Middle frontal gyrus (tissue), 1 donor: ENCODE measurements around the gene TM9SF1.
A peak's percentile ranks its signal among the peaks of the same experiment; 100 is the strongest.

Experiments used
- DNase-seq: peaks from one replicate; pipeline ENCODE4 v3.0.0-alpha.2; 2015; ENCODE audit warnings: low spot score; ENCODE audit errors: extremely low spot score

The TM9SF1 gene

DNA sequence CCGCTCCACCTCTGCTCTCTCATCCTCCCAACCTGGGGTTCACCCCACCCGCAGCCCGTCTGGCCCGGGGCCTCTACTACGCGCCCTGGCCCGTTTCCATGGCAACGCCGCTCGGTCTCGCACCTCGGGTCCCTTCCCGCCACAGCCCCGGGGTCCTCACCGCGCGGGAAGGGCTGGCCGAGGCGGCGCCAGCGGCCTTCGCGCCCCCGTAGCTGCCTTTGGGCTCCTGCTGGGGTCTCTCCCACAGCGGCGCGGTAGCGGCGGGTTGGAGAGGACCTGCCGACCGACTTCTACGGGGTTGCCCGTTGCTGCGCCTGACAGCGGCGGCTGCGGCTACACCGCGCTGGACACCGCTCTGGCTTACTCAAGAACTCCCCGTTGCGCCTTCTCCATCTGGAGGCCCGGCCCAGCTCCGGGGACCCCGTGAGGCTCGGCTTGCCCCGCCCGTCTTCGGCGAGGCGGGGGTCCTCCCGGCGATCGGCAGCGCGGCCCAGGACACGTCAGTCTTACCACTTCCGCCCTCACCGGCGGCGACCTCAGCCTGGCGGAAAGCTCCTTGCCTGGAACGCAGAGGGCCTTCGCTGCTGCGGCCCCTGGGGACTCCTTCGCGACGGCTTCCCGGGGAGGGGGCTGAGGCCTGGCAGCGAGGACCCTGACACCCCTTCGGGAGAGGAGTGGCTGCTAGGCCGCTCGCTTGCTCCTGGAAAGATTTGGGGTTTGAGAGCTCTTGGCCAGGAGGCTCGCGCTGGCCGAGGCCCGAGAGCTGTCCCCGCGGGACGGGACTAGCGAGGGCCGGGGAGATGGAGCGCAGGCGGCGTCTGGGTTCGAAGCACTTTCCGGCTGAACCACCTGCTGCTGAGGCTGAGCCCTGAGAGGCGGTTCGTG, at the start of gene TM9SF1:
Gene TM9SF1, minus strand, starts transcription at position 256 of the 885 bp plus-strand sequence. CDS start 422 bp downstream, outside the sequence.
- DNase-seq: peak; percentile 58

- DNase-seq: no peak
Observed at GRCh38 chr14:24243336-24243836, 48.1 kb upstream of the TM9SF1 start.

DNA sequence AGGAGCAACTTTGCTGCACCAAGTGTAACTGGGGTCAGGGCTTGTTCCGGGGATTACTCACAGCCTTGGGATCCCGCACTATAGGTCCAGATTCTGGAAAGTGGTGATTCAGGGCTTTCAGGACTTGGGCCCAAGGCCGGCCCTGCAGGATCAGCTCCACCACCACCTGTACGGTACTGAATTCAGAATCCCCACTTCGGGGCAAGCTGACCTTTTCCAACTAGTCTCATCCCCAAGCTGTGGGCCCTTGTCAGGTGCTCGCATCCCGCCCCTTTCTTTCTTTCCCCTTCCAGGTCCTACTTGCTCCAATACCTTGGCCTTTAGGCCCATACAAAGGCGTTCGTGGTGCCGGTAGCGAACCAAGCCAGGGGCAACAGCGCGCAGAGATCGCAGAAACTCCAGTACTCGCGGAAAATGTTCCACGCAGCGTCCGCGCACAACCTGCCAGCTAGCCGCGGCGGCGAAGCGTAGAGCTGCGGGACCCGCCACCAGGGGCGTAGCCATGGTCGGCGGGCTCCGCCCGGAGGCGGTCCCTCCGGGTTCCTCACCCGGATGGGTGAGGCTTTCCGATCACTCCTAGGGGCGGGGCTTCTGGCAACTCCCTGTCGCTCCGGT, 46.7 kb upstream of the TM9SF1 start:
- peak; percentile 84 for DNase-seq

- no peak for DNase-seq
Observed at GRCh38 chr14:24240110-24240918, 45.1 kb upstream of the TM9SF1 start.

DNA sequence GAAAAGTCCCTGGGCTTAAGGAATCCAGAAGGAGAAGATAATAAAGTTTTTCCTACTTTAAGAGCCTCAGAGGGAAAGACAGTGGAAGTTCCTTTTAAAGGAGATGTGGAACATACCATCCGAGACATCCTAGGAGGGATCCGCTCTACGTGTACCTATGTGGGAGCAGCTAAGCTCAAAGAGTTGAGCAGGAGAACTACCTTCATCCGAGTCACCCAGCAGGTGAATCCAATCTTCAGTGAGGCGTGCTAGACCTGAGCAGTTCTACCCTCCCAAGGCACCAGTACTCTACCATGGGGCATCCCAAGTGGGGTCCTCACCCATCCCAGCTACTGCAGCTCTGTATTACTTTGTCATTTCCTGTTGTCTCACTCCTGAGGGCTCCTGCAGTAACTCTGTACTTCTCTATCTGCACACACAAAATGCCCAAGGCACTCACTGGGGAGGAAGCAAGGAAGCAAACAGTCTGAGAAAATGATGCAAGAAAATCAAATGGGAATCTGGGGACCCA, 43.3 kb upstream of the TM9SF1 start:
- DNase-seq: no peak

DNA sequence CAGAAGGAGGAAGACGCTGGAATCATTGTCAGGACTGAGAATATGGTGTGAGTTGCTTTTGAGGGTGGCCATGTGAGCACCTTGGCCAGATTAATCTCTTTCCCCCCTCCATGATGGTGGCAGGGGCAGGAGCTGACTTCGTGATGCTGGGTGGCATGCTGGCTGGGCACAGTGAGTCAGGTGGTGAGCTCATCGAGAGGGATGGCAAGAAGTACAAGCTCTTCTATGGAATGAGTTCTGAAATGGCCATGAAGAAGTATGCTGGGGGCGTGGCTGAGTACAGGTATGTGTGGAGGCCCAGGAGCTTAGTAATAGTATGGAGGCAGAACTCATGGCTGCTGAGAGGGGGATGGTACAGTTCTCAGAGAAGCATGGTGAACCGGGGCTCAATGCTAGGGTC, 42.9 kb upstream of the TM9SF1 start:
- no peak for DNase-seq

DNA sequence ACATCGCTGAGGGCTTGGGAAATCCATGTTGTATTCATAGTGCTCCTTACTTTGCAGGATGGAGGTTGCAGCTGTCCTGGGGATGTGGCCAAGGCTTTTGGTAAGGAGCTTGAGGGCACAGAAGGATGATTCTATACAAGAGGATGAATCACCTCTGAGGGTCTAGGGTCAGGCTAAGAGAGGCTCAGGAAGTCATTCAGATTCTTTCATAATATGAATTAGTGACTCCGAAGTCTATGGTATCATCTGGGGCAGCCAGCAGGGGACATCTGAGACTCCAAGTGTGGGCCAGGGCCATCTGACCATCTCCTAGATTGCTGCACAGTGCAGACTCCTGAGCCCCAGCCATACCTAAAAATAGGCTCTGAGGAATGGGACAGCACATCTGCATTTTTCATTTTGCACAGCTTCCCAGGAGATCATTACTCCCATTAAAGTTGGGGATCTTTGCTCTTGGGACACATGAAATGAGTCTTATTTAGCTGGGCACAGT, 42.3 kb upstream of the TM9SF1 start:
- no peak for DNase-seq

DNA sequence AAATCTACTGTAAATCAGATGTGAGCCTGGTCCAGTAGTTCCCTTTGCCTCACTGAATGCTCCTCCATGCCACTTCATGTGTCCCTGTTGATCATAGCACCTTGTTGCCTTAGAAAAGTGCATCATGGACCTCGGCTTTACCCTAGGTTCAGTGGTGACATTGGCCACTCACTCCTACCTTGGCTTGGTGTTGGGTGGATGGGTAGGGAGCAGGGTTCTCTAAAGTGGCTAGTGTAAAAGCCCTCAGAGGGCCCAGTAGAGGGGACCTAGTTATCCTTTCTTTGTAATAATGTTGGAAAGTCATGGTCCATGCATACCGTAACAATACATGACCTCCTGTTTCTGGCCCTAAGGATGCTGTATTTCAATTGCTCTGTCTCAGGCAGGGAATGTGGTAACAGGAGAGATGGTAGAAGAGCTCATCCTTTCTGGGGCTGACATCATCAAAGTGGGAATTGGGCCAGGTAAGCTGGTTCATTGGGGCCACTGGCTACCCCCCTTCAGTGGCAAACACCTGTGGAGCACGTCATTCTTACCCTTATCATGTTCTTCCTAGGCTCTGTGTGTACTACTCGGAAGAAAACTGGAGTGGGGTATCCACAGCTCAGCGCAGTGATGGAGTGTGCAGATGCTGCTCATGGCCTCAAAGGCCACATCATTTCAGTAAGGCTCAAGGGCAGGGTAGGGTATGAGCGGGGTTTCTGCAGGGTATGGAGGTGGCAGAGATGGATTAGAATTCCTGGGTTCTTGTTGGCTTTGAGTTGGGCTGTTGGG, 41.6 kb upstream of the TM9SF1 start:
- no peak for DNase-seq

- DNase-seq: no peak
Observed at GRCh38 chr14:24235804-24236688, 40.8 kb upstream of the TM9SF1 start.

DNA sequence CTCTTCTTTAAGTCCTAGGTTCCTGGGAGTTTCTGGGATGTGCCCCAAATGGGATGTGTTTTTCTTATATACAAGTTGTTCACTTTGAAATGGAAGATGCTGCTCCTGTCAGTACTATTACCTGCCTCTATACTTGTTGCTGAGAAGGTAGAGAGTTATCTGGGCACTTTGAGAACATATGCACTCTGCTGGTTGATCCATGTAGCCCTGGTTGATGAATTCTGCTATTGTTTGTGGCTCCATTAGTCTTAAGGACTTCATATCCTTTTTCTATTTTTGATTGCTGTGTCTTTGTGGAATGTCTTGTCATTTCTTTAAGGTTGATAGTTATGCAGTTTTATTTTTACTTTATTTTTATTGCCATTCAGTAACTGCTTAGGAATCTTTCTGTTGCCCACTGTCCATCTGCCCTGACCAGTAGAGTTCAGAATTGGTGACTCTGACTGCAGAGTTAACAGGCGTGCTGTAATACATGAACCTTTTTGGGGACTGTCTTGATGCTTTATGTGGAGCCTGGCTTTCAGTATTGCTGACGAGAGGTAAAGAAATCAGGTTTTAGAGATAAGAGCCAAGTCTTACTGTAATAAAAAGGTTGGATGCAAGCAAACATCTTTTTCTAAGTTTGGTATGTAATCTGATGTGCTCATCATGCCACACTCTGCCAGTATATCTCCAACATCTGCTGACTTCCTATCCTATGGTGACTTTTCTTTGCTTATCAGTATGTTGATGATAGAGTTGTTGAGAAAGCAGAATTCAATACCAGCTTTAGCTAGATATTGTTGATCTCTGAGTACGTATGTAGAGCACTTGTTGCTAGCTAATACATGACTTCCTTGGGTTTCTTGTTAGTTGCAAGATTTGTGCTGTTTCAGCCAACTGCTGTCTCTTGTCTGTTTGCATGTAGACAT, 39.1 kb upstream of the TM9SF1 start:
- DNase-seq: no peak

- DNase-seq: no peak
Observed at GRCh38 chr14:24233538-24233866, 38.3 kb upstream of the TM9SF1 start.

DNA sequence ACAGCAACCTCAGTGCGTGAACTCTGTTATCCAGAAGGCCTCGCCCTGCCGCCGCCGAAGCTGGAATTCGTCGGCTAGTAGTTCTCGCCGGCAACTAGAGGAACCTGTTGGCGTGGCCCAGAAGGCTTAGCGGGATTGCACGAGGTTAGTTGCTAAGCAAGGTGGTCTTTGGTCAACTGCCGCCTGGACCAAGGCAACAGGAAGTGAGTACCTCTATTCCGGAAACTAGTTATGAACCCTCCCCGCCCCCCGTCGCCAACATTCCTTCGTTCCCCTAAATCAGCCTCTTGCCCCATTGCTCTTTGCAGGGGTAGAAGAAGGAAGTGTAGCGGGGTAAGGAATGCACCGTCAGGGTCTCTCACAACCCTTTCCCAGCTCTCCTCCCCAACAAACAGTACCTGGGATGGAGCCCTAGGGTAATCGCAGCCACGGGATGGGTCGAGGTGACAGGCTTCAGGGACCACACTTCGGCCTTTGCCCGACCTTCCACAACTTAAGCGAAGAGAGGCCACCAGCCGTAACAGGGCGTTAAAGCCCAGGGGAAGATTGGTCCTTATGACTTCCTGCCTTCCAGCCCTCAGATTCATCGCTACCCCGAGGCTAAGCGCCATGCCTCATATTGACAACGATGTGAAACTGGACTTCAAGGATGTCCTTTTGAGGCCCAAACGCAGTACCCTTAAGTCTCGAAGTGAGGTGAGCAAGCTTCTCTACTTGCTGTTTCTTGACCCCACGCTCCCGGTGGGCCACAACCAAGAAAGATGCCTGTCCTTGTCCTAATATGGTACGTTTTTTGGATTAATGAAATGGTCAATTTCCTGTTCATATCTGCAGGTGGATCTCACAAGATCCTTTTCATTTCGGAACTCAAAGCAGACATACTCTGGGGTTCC, 37.6 kb upstream of the TM9SF1 start, which contains the start of gene GMPR2:
Gene GMPR2, plus strand, starts transcription at position 285 of the 893 bp plus-strand sequence. Its CDS starts 325 bp downstream, at position 610.
- no peak for DNase-seq

GRCh38 chr14:24232121-24232644, 36.9 kb upstream of the TM9SF1 start, which contains the start of gene NEDD8:
NEDD8 (minus strand) TSS chr14:24232367; CDS start chr14:24232267, 100 bp downstream.
- peak; percentile 86 for DNase-seq

DNA sequence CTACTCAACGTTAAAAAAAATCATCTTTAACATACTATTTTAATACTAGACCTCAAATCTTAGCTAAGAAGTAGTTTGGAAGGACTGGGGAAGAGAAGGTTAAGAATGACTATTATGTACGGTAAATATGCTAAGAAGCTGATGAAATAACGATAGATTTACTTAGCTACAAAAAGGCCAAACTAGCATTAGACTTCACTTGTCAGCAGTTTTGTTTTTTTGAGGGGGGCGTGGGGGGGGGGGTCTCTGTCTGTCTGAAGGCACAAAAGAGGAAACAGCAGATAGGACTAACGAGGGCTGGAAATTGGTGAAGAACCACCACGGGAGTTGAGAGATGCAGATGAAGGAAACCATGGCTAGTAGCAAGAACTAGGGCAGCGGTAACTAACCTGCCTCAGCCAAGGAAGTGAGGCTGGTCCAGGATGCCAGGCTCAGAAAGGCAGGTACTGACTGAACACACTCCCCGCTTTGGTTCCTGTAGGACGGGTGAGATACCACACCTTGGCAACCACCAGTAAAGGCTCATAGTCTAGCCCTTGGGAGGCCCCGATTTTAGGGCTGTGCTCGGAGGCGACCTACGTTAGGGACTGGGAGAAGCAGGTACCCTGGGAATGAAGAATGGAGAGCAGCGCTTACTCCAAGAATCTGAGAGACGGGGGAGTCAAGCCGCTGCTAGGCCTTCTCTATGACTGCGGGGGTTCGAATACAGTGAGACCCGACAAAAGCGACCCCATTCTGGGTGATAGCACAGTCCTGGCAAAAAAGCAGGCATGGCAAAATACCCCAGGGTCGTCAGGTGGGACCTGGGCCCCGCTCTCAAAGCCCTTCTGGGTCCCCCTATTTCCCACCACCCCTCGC, 36.3 kb upstream of the TM9SF1 start:
- DNase-seq: no peak

DNA sequence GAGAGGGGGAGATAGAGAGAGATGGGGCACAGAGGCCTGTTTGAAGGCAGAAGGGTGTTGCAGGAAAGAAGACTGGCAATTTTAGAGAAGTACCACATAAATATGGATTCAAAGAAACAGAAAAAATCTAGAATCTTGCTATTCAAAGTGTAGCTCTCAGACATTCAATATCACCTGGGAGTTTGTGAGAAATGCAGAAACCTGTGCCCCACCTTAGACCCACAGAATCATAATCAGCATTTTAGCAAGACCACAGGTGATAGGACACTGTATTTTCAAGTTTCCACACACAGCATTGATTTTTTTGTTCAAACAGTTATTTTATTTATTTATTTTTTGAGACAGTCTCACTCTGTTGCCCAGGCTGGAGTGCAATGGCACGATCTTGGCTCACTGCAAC, 33.7 kb upstream of the TM9SF1 start:
- DNase-seq: no peak

DNA sequence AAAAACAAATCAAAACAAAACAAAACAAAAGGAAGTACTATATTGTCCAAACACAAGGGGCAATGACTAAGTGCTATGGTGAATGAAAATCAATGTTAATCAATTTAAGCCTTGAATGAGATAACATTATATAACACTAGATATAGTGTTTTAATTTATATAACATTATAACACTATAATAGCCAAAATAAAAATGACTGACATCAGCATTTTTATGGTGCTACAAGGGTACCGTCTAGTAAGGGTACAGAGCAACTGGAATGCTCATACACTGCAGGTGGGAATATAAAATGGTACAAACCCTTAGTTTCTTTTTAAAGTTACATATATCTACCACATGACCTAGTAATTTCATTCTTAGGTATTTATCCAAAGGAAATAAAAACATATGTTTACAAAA, 31.2 kb upstream of the TM9SF1 start:
- no peak for DNase-seq
